ENCODE results near the gene SLC1A3.

GRCh38 chr5:36619012-36619635 is 12.7 kb downstream of the SLC1A3 start:
- no peak for TF ChIP-seq SUZ12 (IDR thresholded peaks at IDR 0.05)
- no peak for TF ChIP-seq SP1 (IDR thresholded peaks at IDR 0.05)
- TF ChIP-seq FOXM1 (IDR thresholded peaks at IDR 0.05; ENCODE audit: borderline replicate concordance) = no peak
- TF ChIP-seq TARDBP (IDR thresholded peaks at IDR 0.05) = no peak
- no peak for TF ChIP-seq ZNF384 (IDR thresholded peaks at IDR 0.05)
- TF ChIP-seq BHLHE40 (IDR thresholded peaks at IDR 0.05; ENCODE audit: borderline replicate concordance) = no peak
- TF ChIP-seq ARNT (IDR thresholded peaks at IDR 0.05) = no peak
- no peak for TF ChIP-seq ELF4 (IDR thresholded peaks at IDR 0.05)
- TF ChIP-seq HDGF (IDR thresholded peaks at IDR 0.05; ENCODE audit: borderline replicate concordance) = no peak
- TF ChIP-seq PKNOX1 (IDR thresholded peaks at IDR 0.05) = no peak
